ENCODE data around the gene RGS12.

RGS12 gene

GRCh38 chr4:3338321-3338838 is 45.6 kb downstream of the RGS12 start:
- TF ChIP-seq CTCF (conservative IDR thresholded peaks at IDR 0.05; ENCODE audit: control insufficient read depth, insufficient read depth, low read depth, low read length) = no peak
- no peak for DNase-seq (ENCODE audit: low read depth)
- no peak overlapping the region for H3K4me3 ChIP-seq (ENCODE audit: control insufficient read depth, low read depth, low read length)

GRCh38 chr4:3338976-3339531 is 46.2 kb downstream of the RGS12 start:
- DNase-seq (ENCODE audit: low read depth) = no peak
- H3K4me3 ChIP-seq (ENCODE audit: control insufficient read depth, low read depth, low read length) = no peak overlapping the region
- TF ChIP-seq CTCF (conservative IDR thresholded peaks at IDR 0.05; ENCODE audit: control insufficient read depth, insufficient read depth, low read depth, low read length) = no peak

GRCh38 chr4:3339577-3339976 is 46.8 kb downstream of the RGS12 start:
- DNase-seq (ENCODE audit: low read depth) = no peak
- no peak for TF ChIP-seq CTCF (conservative IDR thresholded peaks at IDR 0.05; ENCODE audit: control insufficient read depth, insufficient read depth, low read depth, low read length)
- H3K4me3 ChIP-seq (ENCODE audit: control insufficient read depth, low read depth, low read length) = no peak overlapping the region

GRCh38 chr4:3340038-3340699 is 47.3 kb downstream of the RGS12 start:
- H3K4me3 ChIP-seq (ENCODE audit: control insufficient read depth, low read depth, low read length) = no peak overlapping the region
- no peak for TF ChIP-seq CTCF (conservative IDR thresholded peaks at IDR 0.05; ENCODE audit: control insufficient read depth, insufficient read depth, low read depth, low read length)
- no peak for DNase-seq (ENCODE audit: low read depth)

- no peak for DNase-seq (ENCODE audit: low read depth)
- no peak overlapping the region for H3K4me3 ChIP-seq (ENCODE audit: control insufficient read depth, low read depth, low read length)
- no peak for TF ChIP-seq CTCF (conservative IDR thresholded peaks at IDR 0.05; ENCODE audit: control insufficient read depth, insufficient read depth, low read depth, low read length)
These were observed 47.9 kb downstream of the RGS12 start for GRCh38 chr4:3340700-3341083.

- DNase-seq (ENCODE audit: low read depth) = no peak
- TF ChIP-seq CTCF (conservative IDR thresholded peaks at IDR 0.05; ENCODE audit: control insufficient read depth, insufficient read depth, low read depth, low read length) = no peak
- H3K4me3 ChIP-seq (ENCODE audit: control insufficient read depth, low read depth, low read length) = no peak overlapping the region
These were observed 48.9 kb downstream of the RGS12 start for GRCh38 chr4:3341760-3342159.
